GM23248 (cell line): Measurements from ENCODE around the gene COMP. TPM values are rescaled to one million over a fixed set of nuclear protein-coding genes. Genes with fewer than 3 reads are reported as not detected.

Source experiments
- DNase-seq: peaks from one replicate; pipeline ENCODE4 v3.0.0-alpha.2; 2015
- H2AFZ ChIP-seq: fragments of 200-600 bp; sonication (generic); 2 replicates; pipeline ENCODE4 v1.6.1; 2016; ENCODE audit warnings: antibody characterized with exemption
- H3F3A ChIP-seq: fragments of 200-600 bp; sonication (generic); 2 replicates; pipeline ENCODE4 v1.6.1; 2016; ENCODE audit warnings: mild to moderate bottlenecking, antibody characterized with exemption, mixed run types; ENCODE audit not compliant: insufficient read depth
- H3K27ac ChIP-seq: fragments of 200-600 bp; sonication (generic); 2 replicates; pipeline ENCODE4 v1.5.1; 2016; ENCODE audit warnings: mild to moderate bottlenecking
- H3K27me3 ChIP-seq: fragments of 200-600 bp; sonication (generic); replicated peaks from 2 replicates; pipeline ENCODE4 v1.6.1; 2016; ENCODE audit warnings: mild to moderate bottlenecking; ENCODE audit not compliant: insufficient read depth
- H3K36me3 ChIP-seq: fragments of 200-600 bp; sonication (generic); 2 replicates; pipeline ENCODE4 v1.6.1; 2016; ENCODE audit warnings: low read depth, mild to moderate bottlenecking
- H3K4me1 ChIP-seq: fragments of 200-600 bp; sonication (generic); 2 replicates; pipeline ENCODE4 v1.6.1; 2016; ENCODE audit warnings: mild to moderate bottlenecking; ENCODE audit not compliant: insufficient read depth
- H3K4me2 ChIP-seq: fragments of 200-600 bp; sonication (generic); one replicate; pipeline ENCODE4 v1.6.1; 2016; ENCODE audit warnings: mild to moderate bottlenecking; ENCODE audit not compliant: unreplicated experiment
- H3K4me3 ChIP-seq: fragments of 200-600 bp; sonication (generic); 2 replicates; pipeline ENCODE4 v1.5.1; 2016; ENCODE audit warnings: mild to moderate bottlenecking
- H3K79me2 ChIP-seq: fragments of 200-600 bp; sonication (generic); 2 replicates; pipeline ENCODE4 v1.6.1; 2016; ENCODE audit warnings: mild to moderate bottlenecking; ENCODE audit not compliant: insufficient read depth
- H3K9ac ChIP-seq: fragments of 200-600 bp; sonication (generic); 2 replicates; pipeline ENCODE4 v1.6.1; 2016; ENCODE audit warnings: mild to moderate bottlenecking
- H3K9me2 ChIP-seq: fragments of 200-600 bp; sonication (generic); 2 replicates; pipeline ENCODE4 v1.6.1; 2016; ENCODE audit warnings: mixed run types, mild to moderate bottlenecking, moderate library complexity; ENCODE audit not compliant: insufficient read depth
- H3K9me3 ChIP-seq: fragments of 200-600 bp; sonication (generic); one replicate; pipeline ENCODE4 v1.6.1; 2017; ENCODE audit warnings: low read depth
- H4K20me1 ChIP-seq: fragments of 200-600 bp; sonication (generic); 2 replicates; pipeline ENCODE4 v1.6.0; 2016; ENCODE audit not compliant: insufficient read depth
- EZH2 ChIP-seq: fragments of 200-600 bp; sonication (generic); IDR thresholded peaks from 2 replicates; pipeline ENCODE4 v1.6.1; 2018; ENCODE audit warnings: antibody characterized with exemption, mild to moderate bottlenecking; ENCODE audit not compliant: insufficient read depth, poor library complexity, severe bottlenecking
- EZH2phosphoT487 ChIP-seq: fragments of 200-600 bp; sonication (generic); IDR thresholded peaks from 2 replicates; pipeline ENCODE4 v1.6.1; 2018; ENCODE audit warnings: antibody characterized with exemption, moderate library complexity, mild to moderate bottlenecking, low read depth; ENCODE audit not compliant: insufficient read depth
- WGBS, 2 experiments: methylation state at CpG; one replicate each; pipeline ENCODE4 v1.1.6; 2015 to 2017; ENCODE audit warnings: low lambda C conversion rate in 2 of 2, low coverage in 1 of 2; ENCODE audit errors: missing lambda C conversion rate in 2 of 2; 5-methylcytosine and 5-hydroxymethylcytosine counted together
- in situ Hi-C: fragments of 300-500 bp; cut with MboI; formaldehyde crosslinking; loops from 2 replicates; pipeline ENCODE4 v1.15.0; 2020
- polyA plus RNA-seq: library from polyadenylated mRNA; unstranded; fragments of >200 nt; fragmentation: Nextera tagmentation; extraction: Ambion mirVana; gene quantifications from 2 replicates; pipeline ENCODE4 v1.2.1, GENCODE V29; 2016
- total RNA-seq: library from RNA; depleted of rRNA; stranded (reverse); fragments of >200 nt; shearing (Covaris generic); gene quantifications from 2 replicates; pipeline ENCODE4 v1.2.3, GENCODE V29; 2014

The COMP gene
- total and polyA plus RNA-seq, 2 experiments from 2014 or later = 93.8 to 252 TPM

- in situ Hi-C loops = loop anchor here (25.0 kb wide), 1 partner anchor 372 kb away; no protein-coding TSS in a partner anchor
Measured at GRCh38 chr19:18834644-18834984, 43.5 kb upstream of the COMP start.

GRCh38 chr19:18833849-18834643 lies 42.9 kb upstream of the COMP start:
- H2AFZ ChIP-seq = no peak overlapping the region
- peak overlapping the region; percentile 85 for H3K4me3 ChIP-seq
- no peak for TF ChIP-seq EZH2
- no peak for TF ChIP-seq EZH2phosphoT487
- H3K9me3 ChIP-seq = no peaks in the 10 kb centered on the region
- no peak overlapping the region for H3K27ac ChIP-seq
- peak overlapping the region; percentile 88 for H3K4me2 ChIP-seq
- in situ Hi-C loops = loop anchor here (25.0 kb wide), 1 partner anchor 372 kb away; no protein-coding TSS in a partner anchor
- H3K4me1 ChIP-seq = peaks cover 21% of the 10 kb centered on the region
- H3K27me3 ChIP-seq = no peaks in the 10 kb centered on the region
- H3K9me2 ChIP-seq = no peaks in the 10 kb centered on the region
- H3K36me3 ChIP-seq = no peaks in the 10 kb centered on the region
- peaks cover 33% of the 10 kb centered on the region; the same call in 1 of the 2 replicates for H4K20me1 ChIP-seq
- H3F3A ChIP-seq = no peaks in the 10 kb centered on the region
- H3K79me2 ChIP-seq = peaks cover 71% of the 10 kb centered on the region
- H3K9ac ChIP-seq = peak overlapping the region; percentile 92
- peak; percentile 46 for DNase-seq
- 28 to 31% methylated on average over 18 of the region's 18 CpGs for WGBS, 2 experiments

More at GRCh38 chr19:18834644-18834984, 43.5 kb upstream of the COMP start:
- H3K27ac ChIP-seq = no peak overlapping the region
- H3K36me3 ChIP-seq = no peaks in the 10 kb centered on the region
- peaks cover 76% of the 10 kb centered on the region for H3K79me2 ChIP-seq
- no peaks in the 10 kb centered on the region for H3F3A ChIP-seq
- H3K9me2 ChIP-seq = no peaks in the 10 kb centered on the region
- H3K4me1 ChIP-seq = peaks cover 22% of the 10 kb centered on the region
- H4K20me1 ChIP-seq = peaks cover 33% of the 10 kb centered on the region; the same call in 1 of the 2 replicates
- peak overlapping the region; percentile 88 for H3K4me2 ChIP-seq
- no peaks in the 10 kb centered on the region for H3K9me3 ChIP-seq
- 74 to 78% methylated on average over 4 of the region's 4 CpGs for WGBS, 2 experiments
- no peak overlapping the region for H2AFZ ChIP-seq
- TF ChIP-seq EZH2phosphoT487 (no peak), EZH2 (no peak)
- H3K4me3 ChIP-seq = peak overlapping the region; percentile 85
- no peak for DNase-seq
- H3K9ac ChIP-seq = peak overlapping the region; percentile 92
- no peaks in the 10 kb centered on the region for H3K27me3 ChIP-seq

- peak overlapping the region; percentile 85 for H3K4me3 ChIP-seq
- H3K27me3 ChIP-seq = no peaks in the 10 kb centered on the region
- WGBS, 2 experiments = 6 to 9% methylated on average over 9 of the region's 9 CpGs
- no peaks in the 10 kb centered on the region for H3F3A ChIP-seq
- peak overlapping the region; percentile 92 for H3K9ac ChIP-seq
- H3K27ac ChIP-seq = peak overlapping the region; percentile 19; the same call in 1 of the 2 replicates
- in situ Hi-C loops = loop anchor here (25.0 kb wide), 1 partner anchor 371 kb away; no protein-coding TSS in a partner anchor
- no peak overlapping the region for H2AFZ ChIP-seq
- peaks cover 11% of the 10 kb centered on the region for H3K4me1 ChIP-seq
- peak overlapping the region; percentile 88 for H3K4me2 ChIP-seq
- DNase-seq = peak; percentile 51
- TF ChIP-seq EZH2phosphoT487 (no peak), EZH2 (no peak)
- no peaks in the 10 kb centered on the region for H3K36me3 ChIP-seq
- peaks cover 32% of the 10 kb centered on the region; the same call in 1 of the 2 replicates for H4K20me1 ChIP-seq
- H3K79me2 ChIP-seq = peaks cover 61% of the 10 kb centered on the region
- H3K9me2 ChIP-seq = no peaks in the 10 kb centered on the region
- H3K9me3 ChIP-seq = no peaks in the 10 kb centered on the region
Measured at GRCh38 chr19:18833141-18833476, 42.0 kb upstream of the COMP start.

GRCh38 chr19:18832306-18833140 lies 41.4 kb upstream of the COMP start:
- no peak for TF ChIP-seq EZH2phosphoT487
- TF ChIP-seq EZH2 = no peak
- in situ Hi-C loops = loop anchor here (25.0 kb wide), 1 partner anchor 370 kb away; no protein-coding TSS in a partner anchor
- peak; percentile 65 for DNase-seq
- H3K9me2 ChIP-seq = no peaks in the 10 kb centered on the region
- 0 to 1% methylated on average over 42 to 51 of the region's 69 CpGs for WGBS, 2 experiments
- H2AFZ ChIP-seq = no peak overlapping the region
- peak overlapping the region; percentile 92 for H3K9ac ChIP-seq
- H4K20me1 ChIP-seq = peaks cover 27% of the 10 kb centered on the region; the same call in 1 of the 2 replicates
- H3K4me2 ChIP-seq = peak overlapping the region; percentile 88
- H3K4me3 ChIP-seq = peak overlapping the region; percentile 85
- H3K4me1 ChIP-seq = peaks cover 11% of the 10 kb centered on the region
- H3K79me2 ChIP-seq = peaks cover 56% of the 10 kb centered on the region
- H3K27ac ChIP-seq = peak overlapping the region; percentile 59; the same call in 1 of the 2 replicates
- H3K9me3 ChIP-seq = no peaks in the 10 kb centered on the region
- H3F3A ChIP-seq = no peaks in the 10 kb centered on the region
- H3K36me3 ChIP-seq = no peaks in the 10 kb centered on the region
- H3K27me3 ChIP-seq = no peaks in the 10 kb centered on the region
